ENCODE data around the gene FOXR1.
A peak's percentile ranks its signal among the peaks of the same experiment; 100 is the strongest.

The FOXR1 gene

GRCh38 chr11:119026970-119027369 is 55.4 kb downstream of the FOXR1 start:
- DNase-seq (ENCODE audit: low read depth, low spot score), result no peak

GRCh38 chr11:119027561-119028345 is 56.2 kb downstream of the FOXR1 start:
- no peak for DNase-seq (ENCODE audit: low read depth, low spot score)

GRCh38 chr11:119028346-119029068 is 56.9 kb downstream of the FOXR1 start:
- no peak for DNase-seq (ENCODE audit: low read depth, low spot score)

GRCh38 chr11:119029069-119029339 is 57.4 kb downstream of the FOXR1 start:
- DNase-seq (ENCODE audit: low read depth, low spot score), result no peak

- DNase-seq (ENCODE audit: low read depth, low spot score), result no peak
These were observed 57.9 kb downstream of the FOXR1 start for GRCh38 chr11:119029340-119030028.

GRCh38 chr11:119030029-119030328 is 58.4 kb downstream of the FOXR1 start:
- no peak for DNase-seq (ENCODE audit: low read depth, low spot score)

- peak; percentile 85 for DNase-seq (ENCODE audit: low read depth, low spot score)
These were observed 58.9 kb downstream of the FOXR1 start, which contains the start of gene SLC37A4 for GRCh38 chr11:119030329-119031047. SLC37A4 (minus strand) TSS chr11:119030877.
